Measurements from ENCODE around the gene LRRC52. TPM values are rescaled to one million over a fixed set of nuclear protein-coding genes. Genes with fewer than 3 reads are reported as not detected.

The LRRC52 gene
- total RNA-seq, 2 donors from 2014 or later, result 0.60 TPM; not detected in 1

DNA sequence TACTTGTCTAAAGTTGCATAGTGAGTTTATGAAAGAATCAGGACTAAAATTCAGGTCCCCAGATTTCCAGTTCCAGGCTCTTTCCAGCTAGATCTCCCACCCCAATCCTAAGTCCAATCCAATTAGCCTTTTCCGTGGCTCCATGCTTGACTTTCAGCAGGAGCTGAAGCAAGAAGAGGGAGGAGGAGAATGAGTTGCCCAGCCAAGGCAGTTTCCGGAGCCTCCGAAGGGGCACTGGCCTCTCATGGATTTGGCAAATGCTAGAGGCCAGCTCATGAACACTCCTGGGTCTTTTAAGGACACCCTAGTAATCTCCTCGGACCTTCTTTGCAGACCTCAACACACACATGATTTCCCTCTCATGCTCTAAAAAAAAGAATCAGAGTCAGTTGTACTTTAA, 10.5 kb upstream of the LRRC52 start:
- ATAC-seq, result peak in 1 of 2 donors; percentile 59
- intact Hi-C loops (cut with DNase I), result no loop called here

DNA sequence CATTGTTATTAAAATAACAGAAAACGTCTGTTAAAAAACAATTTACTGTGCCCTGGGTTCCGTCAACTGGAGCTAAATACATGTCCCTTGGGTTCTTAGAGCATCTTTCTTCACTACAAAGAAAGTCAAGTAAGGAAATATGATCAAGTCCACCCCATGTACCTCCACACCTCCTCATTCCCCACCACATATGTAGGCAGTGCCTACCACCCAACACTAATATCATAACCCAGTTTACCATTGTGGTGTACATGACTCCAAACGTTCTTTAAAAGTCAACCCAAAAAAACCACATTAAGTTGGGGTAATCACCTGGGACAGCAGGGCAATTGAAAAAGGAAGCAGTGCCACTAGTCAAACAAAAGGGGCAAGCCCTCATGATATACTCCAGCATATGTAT, 7.8 kb upstream of the LRRC52 start:
- ATAC-seq (no peak), DNase-seq (no peak)
- intact Hi-C loops (cut with DNase I), result no loop called here

More for the DNA sequence above, 10.5 kb upstream of the LRRC52 start:
- no peak for DNase-seq

DNA sequence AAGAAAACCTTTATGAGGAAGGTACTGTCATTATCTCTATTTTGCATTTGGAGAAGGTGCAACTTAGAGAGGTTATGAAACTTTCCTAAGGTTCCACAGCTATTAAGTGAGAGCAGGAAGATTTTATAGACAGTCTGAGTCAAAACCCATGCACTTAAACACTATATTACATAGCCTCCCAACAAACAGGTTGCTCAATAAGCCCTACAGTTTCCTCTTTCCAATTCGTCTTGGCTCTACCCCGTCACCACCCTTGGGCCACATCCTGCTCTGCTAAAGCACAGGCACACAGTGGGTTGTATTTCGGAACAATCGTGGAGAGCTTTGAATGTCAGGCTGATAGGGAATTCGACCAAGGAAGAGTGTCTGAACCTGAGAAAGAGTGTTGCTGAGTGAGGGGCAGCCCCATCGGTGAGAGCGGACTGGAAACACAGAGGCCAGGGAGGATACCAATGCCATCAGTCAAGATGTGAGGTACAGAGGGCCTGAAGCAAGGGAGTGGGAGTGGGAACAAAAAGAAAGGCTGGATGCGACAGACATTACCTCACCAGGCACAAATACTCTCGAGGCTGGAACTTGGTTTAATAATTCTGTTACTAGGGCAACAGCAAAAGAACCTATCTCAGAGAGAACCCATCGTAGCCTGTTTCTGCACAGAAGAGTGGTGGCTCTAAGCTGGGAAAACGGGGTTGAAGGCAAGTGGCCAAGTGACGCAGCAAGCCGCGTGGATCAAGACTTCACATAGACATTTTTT, 6.3 kb upstream of the LRRC52 start:
- DNase-seq (no peak), ATAC-seq (peak in 1 of 2 donors; percentile 73)
- intact Hi-C loops (cut with DNase I), result no loop called here

DNA sequence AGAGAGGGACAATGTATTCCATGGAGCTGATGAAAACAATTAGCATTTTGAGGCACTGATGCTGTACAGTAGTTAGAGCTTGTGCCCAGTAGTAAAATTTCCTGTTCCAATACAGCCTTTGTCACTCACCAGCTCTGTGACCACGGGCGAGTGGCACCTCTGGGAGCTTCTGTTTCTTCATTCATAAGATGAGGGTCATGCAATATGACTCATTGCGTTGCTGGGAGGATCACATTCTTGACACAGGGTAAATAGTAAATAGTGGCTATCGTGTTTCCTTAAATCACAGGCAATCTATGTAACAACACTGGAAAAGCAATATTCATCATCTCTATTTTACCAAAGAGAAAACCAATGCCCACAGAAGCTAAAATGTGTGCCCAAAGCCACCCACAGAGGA, 4.5 kb upstream of the LRRC52 start:
- peak in 1 of 2 donors; percentile 56 for ATAC-seq
- DNase-seq, result peak; percentile 28
- intact Hi-C loops (cut with DNase I), result no loop called here

DNA sequence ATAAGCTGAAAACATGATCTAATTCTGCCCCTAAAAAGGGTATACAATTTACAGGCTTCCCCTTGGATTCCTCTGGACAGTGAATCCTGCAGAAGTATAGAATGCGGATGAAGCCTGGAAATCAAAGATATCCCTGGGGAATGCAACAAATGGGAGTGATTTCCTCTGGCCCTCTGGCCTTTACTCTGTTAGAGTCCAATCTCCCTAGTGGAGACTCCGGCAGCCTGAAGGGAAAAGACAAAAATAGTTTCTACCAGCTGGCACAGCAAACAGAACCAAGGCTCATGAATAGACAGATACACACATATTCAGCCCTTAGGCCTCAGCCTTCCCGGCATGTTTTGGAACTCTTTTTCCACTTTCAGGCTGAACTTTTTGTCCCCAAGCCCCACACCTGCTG, 3.9 kb upstream of the LRRC52 start:
- no peak for DNase-seq
- peak; percentile 60 to 63 for ATAC-seq
- intact Hi-C loops (cut with DNase I), result loop anchor here in 1 of 2 donors (5.0 kb wide), 1 partner anchor 133 kb away; no protein-coding TSS in a partner anchor

DNA sequence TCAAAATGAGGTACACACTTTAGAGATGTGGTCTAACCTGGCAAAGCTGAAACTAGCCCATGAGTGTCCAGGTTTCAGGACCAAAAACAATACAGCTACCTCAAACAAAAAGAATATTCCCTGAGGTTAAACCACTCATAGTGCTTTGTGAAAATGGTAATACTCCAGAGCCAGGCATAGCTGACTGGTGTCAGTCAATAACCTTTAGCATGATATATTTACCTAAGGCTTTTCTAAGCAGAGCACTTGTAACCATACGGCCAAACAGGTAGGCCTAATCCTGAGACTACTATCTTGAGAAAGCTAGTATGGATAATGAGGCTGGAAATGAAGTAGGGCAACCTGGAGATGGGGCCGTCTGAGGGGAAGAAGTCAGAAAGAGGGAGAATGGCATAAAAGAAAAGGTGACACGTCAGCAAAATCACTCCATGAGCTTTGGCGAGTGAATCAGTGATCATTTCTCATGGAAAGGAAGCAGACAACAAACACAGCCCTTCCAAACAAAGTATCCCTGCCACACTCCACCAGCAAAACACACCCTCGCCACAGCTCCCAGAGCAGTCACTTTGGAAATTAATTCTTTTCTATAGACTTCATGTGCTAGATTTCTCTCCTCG, 1.7 kb upstream of the LRRC52 start:
- DNase-seq (no peak), ATAC-seq (no peak)
- intact Hi-C loops (cut with DNase I), result loop anchor here in 1 of 2 donors (5.0 kb wide), 1 partner anchor 135 kb away; no protein-coding TSS in a partner anchor

DNA sequence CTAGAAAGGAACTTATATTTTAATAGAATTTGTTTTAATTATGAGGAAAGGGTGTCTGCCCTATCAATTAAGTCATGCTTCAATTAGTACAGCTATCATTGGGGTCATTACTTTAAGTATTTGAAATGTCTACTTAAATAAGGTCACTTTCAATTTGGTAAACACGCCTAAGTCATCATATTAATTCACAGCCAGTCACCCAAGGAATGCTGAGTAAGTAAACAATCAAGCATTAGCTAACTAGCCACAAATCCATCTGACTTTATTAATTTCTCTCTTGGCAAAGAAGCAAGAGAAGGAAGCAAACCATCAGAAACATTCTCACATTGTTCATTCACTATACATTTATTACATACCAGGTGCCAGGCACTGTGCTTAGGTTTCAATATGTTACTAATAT, 1.2 kb upstream of the LRRC52 start:
- DNase-seq, result no peak
- intact Hi-C loops (cut with DNase I), result loop anchor here in 1 of 2 donors (5.0 kb wide), 1 partner anchor 135 kb away; no protein-coding TSS in a partner anchor

DNA sequence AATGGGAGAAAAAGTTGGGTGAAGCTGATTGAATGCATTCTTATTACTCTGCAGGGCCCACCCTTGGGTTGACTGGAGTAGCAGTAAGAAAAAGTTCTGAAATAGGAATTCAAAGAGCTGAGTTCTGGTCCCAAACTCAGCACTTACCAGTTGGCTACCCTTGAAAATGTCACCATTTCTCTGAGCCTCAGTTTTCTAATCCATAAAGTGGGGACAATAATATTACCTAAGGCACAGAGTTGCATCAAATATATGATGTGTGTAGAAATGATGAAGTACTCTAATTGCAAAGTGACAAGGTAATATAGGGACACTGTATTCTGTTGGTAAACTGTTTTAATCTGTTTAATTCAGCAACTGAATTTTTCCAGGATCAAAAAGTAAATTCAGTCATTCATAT, 1.2 kb downstream of the LRRC52 start:
- DNase-seq, result no peak
- no peak for ATAC-seq
- intact Hi-C loops (cut with DNase I), result loop anchor here in 1 of 2 donors (5.0 kb wide), 1 partner anchor 138 kb away; no protein-coding TSS in a partner anchor

More for the DNA sequence above, 1.2 kb upstream of the LRRC52 start:
- ATAC-seq, result no peak

DNA sequence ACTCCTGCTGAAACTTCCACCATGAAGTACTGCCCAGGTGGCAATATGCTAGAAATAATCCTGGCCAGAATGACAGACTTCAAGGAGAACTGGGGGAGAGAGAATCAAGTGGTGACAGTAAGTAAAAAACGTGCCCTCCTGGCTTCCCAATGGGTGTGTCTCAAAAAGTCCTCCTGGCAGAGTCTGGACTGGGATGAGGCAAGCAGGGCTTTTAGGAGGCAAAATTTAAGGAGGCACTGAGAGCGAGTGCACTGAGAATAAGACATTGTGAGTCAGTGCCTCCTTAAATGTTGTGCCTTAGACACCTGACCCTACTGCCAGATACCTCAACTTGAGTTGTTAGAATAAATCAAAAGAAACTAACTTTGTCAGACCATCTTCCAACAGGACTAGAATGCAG, 2.2 kb downstream of the LRRC52 start:
- intact Hi-C loops (cut with DNase I), result no loop called here
- peak in 1 of 2 donors; percentile 13 for ATAC-seq
- DNase-seq, result no peak

DNA sequence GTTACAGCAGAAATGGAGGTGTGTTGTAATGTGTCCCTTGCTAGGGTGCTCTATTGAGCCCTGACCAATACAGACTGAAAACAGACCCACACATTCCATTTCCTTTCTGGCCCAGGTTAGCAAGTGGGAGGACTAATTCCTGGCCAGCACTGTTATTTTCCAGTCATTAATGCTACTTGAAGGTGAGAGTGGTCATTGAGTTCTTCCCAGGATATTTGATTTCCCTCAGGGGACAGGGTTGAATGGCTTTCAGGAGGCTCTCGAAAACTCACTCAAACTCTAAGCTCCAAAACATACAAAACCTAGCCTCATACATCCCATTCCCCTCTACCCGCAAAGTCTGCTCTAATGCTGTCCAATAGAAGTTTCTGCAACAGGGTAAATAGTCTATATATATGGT, 6.2 kb downstream of the LRRC52 start:
- ATAC-seq, result no peak
- DNase-seq, result no peak
- intact Hi-C loops (cut with DNase I), result no loop called here

DNA sequence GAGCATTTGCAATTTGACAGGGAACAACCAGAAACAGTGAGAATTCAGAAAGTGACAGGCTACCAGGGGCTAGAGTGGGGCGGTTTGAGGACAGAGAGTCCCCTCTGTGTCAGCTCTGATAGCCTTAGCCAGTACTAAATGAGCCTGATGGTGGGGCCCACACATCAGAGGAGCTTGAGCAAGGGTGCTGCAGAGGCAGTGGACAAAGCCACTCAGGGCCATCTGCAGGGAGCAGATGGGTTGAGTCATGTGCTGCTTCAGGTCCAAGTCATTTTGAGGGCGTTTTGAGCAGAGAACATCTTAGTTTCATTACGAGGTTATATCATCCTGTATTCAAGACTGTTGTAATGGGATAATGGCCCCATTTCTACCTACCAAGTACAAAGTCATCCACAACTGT, 7.7 kb downstream of the LRRC52 start:
- intact Hi-C loops (cut with DNase I), result no loop called here
- ATAC-seq (peak in 1 of 2 donors; percentile 38), DNase-seq (no peak)

DNA sequence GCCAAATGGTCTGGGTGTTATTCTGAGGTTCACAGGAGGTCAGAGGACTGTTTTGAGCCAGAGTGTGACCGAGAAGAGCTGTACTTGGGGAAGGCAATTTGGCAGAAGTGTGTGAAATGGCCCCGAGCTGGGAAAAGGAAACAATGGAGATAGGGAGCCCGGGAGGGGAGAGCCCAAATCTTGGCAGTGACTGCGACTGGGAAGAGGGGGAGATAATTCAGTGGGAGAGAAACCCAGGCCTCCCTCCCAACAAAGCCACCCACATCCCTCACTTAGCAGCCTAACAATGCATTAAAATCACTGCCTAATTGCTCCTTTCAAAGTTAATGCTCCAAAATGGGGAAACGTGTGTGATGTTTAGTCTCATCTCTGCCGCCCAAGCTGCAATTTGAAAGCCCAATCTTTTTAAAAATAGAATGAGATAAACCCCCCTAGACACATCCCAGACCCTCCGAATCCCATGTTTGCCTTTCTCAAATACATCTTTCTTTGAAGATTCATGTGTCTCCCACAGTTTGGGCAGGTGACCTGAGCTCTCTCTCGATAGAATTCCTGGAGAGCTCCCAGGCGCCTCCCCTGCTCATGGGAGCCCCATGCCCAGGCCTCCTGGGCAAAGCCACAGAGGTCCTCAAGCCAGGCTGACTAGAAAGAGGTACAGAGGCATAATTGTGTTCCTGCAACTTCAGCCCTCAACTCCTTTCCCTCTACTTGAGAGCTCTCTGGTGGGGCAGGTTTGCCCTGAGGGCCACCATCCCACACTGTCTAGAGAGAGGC, 17.3 kb downstream of the LRRC52 start:
- ATAC-seq (peak; percentile 75 to 92), DNase-seq (peak; percentile 32)
- intact Hi-C loops (cut with DNase I), result no loop called here

DNA sequence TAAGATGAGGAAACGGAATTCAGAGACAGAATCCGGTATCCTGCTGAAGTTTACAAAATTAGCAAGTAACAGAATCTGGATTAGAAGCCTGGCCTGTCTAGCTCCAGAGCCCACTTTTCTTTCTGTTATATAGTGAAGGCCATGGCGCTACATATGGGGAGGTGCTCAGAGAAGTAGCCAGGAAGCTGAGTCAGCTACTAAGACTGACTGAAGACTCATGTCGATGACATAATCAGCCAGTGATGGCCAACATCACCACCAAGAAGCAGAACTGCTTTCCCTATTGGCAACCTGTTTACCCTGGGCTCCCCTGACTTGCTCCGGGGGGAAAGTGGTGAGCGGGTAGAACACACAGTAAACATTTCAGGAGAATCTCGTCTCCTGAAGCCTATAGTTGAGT, 18.8 kb downstream of the LRRC52 start:
- DNase-seq, result no peak
- intact Hi-C loops (cut with DNase I), result no loop called here
- ATAC-seq, result no peak

DNA sequence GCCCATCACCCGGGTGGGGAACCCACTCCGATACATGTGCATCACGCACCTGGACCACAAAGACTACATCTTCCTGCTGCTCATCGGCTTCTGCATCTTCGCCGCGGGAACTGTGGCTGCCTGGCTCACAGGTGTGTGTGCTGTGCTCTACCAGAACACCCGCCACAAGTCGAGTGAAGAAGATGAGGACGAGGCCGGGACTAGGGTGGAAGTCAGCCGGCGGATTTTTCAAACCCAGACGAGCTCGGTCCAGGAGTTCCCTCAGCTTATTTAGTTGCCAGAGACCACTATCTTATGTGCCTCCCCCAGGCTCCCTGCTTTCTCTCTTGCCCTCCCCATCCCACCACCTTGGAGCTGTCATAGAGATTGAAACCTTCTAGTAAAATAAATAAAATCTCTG, 19.8 kb downstream of the LRRC52 start:
- DNase-seq, result no peak
- ATAC-seq, result no peak
- intact Hi-C loops (cut with DNase I), result no loop called here

DNA sequence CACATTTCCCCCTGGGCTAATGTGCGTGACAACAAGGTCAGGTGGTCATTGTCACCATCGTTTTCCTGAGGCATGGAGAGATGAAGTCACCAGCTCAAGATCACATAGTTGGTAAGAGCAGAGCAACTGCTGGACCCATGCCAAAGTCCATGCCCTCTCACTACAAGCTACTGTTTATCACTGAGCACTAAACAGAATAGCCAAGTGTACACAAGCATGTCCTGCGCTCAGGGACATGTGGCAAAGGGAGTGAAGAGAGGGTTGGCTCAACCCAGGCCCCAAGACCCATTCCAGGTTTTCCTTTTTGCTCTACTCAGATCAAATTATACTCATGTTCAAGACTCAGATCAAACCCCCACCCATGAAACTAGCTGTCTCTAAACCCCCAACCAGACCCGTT, 20.8 kb downstream of the LRRC52 start:
- ATAC-seq, result peak; percentile 64 to 75
- no peak for DNase-seq
- intact Hi-C loops (cut with DNase I), result no loop called here

DNA sequence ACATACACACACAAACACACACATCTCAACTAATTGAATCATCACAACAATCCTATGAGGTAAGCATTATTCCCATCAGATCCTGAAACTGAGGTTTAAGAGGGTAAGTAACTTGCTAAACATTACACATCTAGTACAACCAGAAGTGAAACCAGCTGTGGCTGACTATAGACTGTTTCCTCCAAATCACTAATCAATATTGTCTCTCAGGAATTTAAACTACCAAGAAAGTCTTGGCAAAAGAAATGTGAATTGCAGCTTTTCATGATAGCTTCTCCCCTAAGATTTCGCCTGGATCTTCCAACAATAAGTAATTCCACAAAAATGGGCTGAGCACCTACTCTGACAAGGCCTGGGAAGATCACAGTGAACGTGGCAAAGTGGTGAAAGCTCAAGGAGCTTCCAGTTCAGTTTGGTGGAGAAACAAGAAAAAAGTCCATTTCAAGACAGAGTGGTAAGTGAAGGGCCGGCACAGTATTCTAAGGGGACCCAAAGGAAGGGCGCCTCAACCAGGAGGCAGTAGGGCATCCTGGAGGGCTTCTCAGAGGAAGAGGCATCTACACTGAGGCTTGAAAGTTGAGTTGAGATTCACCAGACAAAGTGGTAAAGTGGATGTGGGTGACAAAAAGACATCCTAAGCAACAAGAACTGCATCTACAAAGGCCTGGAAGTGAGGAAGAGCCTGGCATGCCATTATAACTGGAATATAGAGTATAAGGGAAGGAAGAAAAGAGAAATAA, 22.1 kb downstream of the LRRC52 start:
- intact Hi-C loops (cut with DNase I), result no loop called here
- ATAC-seq, result no peak

DNA sequence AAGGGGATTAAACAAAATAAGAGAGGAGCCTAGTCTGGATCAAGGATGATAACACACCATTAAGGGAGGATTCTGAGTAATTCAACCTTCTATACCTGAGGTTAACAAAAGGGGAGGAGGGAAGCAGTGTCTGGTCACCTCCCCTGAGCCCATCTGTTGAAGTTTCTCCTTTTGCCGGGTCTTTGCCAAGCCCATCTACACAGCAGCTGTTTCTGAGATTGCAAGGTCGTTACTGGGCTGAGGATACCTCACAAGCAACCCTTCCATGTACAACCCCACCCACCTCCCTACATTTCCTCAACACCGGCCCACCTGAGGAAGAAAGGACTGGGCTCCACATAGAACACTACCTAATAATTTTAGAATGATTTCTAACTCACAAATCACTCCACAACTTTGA, 26.3 kb downstream of the LRRC52 start:
- DNase-seq (no peak), ATAC-seq (no peak)
- intact Hi-C loops (cut with DNase I), result no loop called here

More for the DNA sequence above, 22.1 kb downstream of the LRRC52 start:
- no peak for DNase-seq

DNA sequence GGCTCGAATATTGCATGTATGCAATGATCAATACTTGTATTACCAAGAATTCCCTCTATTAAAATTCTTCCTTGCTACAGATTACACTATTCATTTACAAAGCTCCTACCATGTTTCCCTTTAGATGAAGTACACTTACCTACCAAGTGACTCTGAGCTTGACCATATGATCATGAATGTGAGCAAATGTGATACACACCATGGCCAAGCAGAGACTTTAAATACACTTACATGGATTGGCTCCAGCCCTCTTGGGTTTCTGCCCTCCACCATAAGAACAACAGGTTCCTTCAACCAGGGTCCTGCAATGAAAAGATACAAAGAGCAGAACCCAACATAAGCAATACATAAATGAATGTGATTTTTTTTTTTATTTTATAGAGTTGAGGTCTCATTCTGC, 30.0 kb downstream of the LRRC52 start:
- ATAC-seq (no peak), DNase-seq (no peak)
- intact Hi-C loops (cut with DNase I), result no loop called here

DNA sequence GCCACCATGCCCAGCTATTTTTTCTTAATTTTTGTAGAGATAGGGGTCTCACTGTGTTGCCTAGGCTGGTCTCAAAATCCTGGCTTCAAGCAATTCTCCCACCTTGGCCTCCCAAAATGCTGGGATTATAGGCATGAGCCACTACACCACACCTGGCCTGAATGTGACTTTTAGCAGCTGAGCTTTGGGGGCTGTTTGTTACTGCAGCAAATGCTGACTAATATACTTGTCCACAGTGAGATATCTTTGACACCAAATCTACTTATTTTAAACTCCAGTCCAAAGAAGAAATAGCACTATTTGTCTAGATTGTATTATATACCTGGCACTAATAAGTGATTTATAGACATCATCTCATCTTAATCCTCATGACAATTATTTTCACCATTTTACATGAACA, 30.5 kb downstream of the LRRC52 start:
- DNase-seq (no peak), ATAC-seq (no peak)
- intact Hi-C loops (cut with DNase I), result no loop called here

Measured in left cardiac atrium (tissue), 4 donors.